Panc1 (cell line): ENCODE measurements around the gene COQ5.

ENCODE experiments used
- CTCF ChIP-seq: fragments of 450-650 bp; IDR thresholded peaks from 2 replicates; pipeline ENCODE4 v1.5.1; 2017; ENCODE audit warnings: mild to moderate bottlenecking
- POLR2AphosphoS5 ChIP-seq: IDR thresholded peaks from 2 replicates; pipeline ENCODE4 v1.6.1; 2012; ENCODE audit warnings: mild to moderate bottlenecking, low read depth, low read length, moderate library complexity
- TF ChIP-seq, protein P1 (sequence below), 2 experiments: IDR thresholded peaks; 2 replicates each; pipeline ENCODE4 v1.6.1; 2011 to 2012; ENCODE audit warnings: low read depth in 2 of 2, control low read depth in 1 of 2, low read length in 1 of 2, mild to moderate bottlenecking in 1 of 2, moderate library complexity in 1 of 2; ENCODE audit not compliant: insufficient read depth in 1 of 2

- TF ChIP-seq CTCF (no peak), POLR2AphosphoS5 (no peak)
- TF ChIP-seq, protein P1, sequence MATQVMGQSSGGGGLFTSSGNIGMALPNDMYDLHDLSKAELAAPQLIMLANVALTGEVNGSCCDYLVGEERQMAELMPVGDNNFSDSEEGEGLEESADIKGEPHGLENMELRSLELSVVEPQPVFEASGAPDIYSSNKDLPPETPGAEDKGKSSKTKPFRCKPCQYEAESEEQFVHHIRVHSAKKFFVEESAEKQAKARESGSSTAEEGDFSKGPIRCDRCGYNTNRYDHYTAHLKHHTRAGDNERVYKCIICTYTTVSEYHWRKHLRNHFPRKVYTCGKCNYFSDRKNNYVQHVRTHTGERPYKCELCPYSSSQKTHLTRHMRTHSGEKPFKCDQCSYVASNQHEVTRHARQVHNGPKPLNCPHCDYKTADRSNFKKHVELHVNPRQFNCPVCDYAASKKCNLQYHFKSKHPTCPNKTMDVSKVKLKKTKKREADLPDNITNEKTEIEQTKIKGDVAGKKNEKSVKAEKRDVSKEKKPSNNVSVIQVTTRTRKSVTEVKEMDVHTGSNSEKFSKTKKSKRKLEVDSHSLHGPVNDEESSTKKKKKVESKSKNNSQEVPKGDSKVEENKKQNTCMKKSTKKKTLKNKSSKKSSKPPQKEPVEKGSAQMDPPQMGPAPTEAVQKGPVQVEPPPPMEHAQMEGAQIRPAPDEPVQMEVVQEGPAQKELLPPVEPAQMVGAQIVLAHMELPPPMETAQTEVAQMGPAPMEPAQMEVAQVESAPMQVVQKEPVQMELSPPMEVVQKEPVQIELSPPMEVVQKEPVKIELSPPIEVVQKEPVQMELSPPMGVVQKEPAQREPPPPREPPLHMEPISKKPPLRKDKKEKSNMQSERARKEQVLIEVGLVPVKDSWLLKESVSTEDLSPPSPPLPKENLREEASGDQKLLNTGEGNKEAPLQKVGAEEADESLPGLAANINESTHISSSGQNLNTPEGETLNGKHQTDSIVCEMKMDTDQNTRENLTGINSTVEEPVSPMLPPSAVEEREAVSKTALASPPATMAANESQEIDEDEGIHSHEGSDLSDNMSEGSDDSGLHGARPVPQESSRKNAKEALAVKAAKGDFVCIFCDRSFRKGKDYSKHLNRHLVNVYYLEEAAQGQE (IDR thresholded peaks at IDR 0.05; ENCODE audit: insufficient read depth in 1 of 2, low read depth in 2 of 2, low read length in 1 of 2), result no peak
Observed at GRCh38 chr12:120489018-120489417, 39.9 kb downstream of the COQ5 start.
